Esophagus squamous epithelium (tissue), 4 donors: ENCODE measurements around the gene RRAS2.

Experiments
- POLR2A ChIP-seq, 4 donors: fragments of 450-650 bp; IDR thresholded peaks; one replicate each; pipeline ENCODE4 v1.6.1; 2017; ENCODE audit warnings: antibody characterized with exemption in 4 of 4, mild to moderate bottlenecking in 4 of 4, moderate library complexity in 3 of 4
- TF ChIP-seq, protein P1 (sequence below), 6 experiments: fragments of 450-650 bp in 4 of 6; fragments of 200-600 bp in 2 of 6; sonication (generic) in 2 of 6; IDR thresholded peaks; one replicate each; pipeline ENCODE4 v1.5.1; 2016 to 2019; ENCODE audit warnings: antibody characterized with exemption in 6 of 6, mild to moderate bottlenecking in 4 of 6, moderate library complexity in 4 of 6

DNA sequence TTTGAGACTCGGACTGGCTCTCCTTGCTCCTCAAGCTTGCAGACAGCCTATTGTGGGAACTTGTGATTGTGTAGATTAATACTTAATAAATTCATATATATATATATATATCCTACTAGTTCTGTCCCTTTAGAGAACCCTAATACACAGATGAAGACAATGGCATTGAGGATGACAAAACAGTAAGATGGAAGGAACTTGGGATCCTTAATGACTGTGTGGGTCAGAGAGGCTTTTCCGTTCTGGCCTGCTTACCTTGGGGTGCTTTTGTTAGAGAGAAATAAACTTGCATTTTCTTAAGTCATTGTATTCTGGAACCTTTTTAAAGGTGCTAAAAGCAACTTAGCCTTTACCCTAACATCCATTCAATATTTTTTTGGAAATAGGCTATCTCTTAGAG, 49.6 kb upstream of the RRAS2 start:
- TF ChIP-seq, protein P1, sequence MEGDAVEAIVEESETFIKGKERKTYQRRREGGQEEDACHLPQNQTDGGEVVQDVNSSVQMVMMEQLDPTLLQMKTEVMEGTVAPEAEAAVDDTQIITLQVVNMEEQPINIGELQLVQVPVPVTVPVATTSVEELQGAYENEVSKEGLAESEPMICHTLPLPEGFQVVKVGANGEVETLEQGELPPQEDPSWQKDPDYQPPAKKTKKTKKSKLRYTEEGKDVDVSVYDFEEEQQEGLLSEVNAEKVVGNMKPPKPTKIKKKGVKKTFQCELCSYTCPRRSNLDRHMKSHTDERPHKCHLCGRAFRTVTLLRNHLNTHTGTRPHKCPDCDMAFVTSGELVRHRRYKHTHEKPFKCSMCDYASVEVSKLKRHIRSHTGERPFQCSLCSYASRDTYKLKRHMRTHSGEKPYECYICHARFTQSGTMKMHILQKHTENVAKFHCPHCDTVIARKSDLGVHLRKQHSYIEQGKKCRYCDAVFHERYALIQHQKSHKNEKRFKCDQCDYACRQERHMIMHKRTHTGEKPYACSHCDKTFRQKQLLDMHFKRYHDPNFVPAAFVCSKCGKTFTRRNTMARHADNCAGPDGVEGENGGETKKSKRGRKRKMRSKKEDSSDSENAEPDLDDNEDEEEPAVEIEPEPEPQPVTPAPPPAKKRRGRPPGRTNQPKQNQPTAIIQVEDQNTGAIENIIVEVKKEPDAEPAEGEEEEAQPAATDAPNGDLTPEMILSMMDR (IDR thresholded peaks at IDR 0.05): no peak
- no peak for TF ChIP-seq POLR2A (IDR thresholded peaks at IDR 0.05)
